GM12892 (cell line): ENCODE measurements around the gene TRDMT1.

Source experiments
- POLR2A ChIP-seq: IDR thresholded peaks from 2 replicates; pipeline ENCODE4 v1.6.1; 2011; ENCODE audit warnings: low read depth, low read length, control low read depth
- POLR2AphosphoS5 ChIP-seq: IDR thresholded peaks from 2 replicates; pipeline ENCODE4 v1.6.1; 2011; ENCODE audit warnings: low read depth, low read length, control low read depth
- TAF1 ChIP-seq: IDR thresholded peaks from 2 replicates; pipeline ENCODE4 v1.6.1; 2011; ENCODE audit warnings: low read depth, mild to moderate bottlenecking, control low read depth, low read length, borderline replicate concordance

DNA sequence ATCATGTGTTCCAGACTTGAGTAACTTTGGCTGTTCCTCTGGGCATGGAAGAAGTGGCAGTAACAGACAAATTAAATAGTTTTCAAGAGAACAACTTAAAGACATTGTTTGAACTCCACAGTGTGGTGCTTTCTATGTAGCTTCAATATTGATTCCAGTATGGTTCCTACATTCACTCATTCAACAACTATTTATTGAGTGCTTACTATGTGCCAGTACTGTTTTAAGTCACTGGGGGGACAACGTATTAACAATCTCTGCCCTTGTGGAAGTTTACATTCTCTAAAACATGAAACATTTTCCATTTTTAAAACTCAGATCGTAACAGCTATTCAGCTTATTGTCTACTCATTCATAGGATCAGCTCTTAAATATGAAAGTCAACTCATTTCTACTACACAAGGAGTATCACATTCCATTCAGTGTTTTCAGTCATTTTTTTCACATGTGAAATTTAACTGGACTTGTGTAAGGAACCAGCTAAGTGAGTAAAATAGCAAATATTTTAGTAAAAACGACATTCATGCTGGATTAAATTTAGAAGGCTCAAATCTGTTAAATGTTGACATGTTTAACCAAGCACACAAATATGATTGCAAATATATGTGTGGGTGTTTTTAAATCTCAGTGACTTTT is 58.3 kb downstream of the TRDMT1 start:
- TF ChIP-seq POLR2AphosphoS5 = no peak
- no peak for TF ChIP-seq POLR2A
- no peak for TF ChIP-seq TAF1
